H9 (cell line): ENCODE data around the gene GCK. TPM values are rescaled to one million over a fixed set of nuclear protein-coding genes. Genes with fewer than 3 reads are reported as not detected.

ENCODE experiments used
- DNase-seq: peaks from one replicate; pipeline ENCODE4 v3.0.0-alpha.2; 2017
- H2AFZ ChIP-seq: one replicate; pipeline ENCODE4 v1.6.1; 2013; ENCODE audit warnings: mild to moderate bottlenecking, low read length, control low read depth, moderate library complexity
- H2AK5ac ChIP-seq: 2 replicates; pipeline ENCODE4 v1.6.1; 2013; ENCODE audit warnings: low read length, control low read depth, mixed read lengths; ENCODE audit not compliant: insufficient read length
- H2BK120ac ChIP-seq: one replicate; pipeline ENCODE4 v1.6.1; 2013; ENCODE audit warnings: low read depth, mild to moderate bottlenecking, low read length, control low read depth, inconsistent platforms; ENCODE audit not compliant: poor library complexity, severe bottlenecking
- H2BK12ac ChIP-seq: 2 replicates; pipeline ENCODE4 v1.6.1; 2013; ENCODE audit warnings: low read length, control low read depth, mixed read lengths, low read depth; ENCODE audit not compliant: insufficient read length
- H2BK15ac ChIP-seq: 2 replicates; pipeline ENCODE4 v1.6.1; 2013; ENCODE audit warnings: low read depth, low read length, control low read depth
- H2BK20ac ChIP-seq: one replicate; pipeline ENCODE4 v1.6.1; 2013; ENCODE audit warnings: low read depth, mild to moderate bottlenecking, low read length, control low read depth, inconsistent platforms; ENCODE audit not compliant: poor library complexity, severe bottlenecking
- H2BK5ac ChIP-seq: 2 replicates; pipeline ENCODE4 v1.6.1; 2013; ENCODE audit warnings: low read length, control low read depth, mixed read lengths; ENCODE audit not compliant: insufficient read length
- H3K14ac ChIP-seq: 2 replicates; pipeline ENCODE4 v1.6.1; 2013; ENCODE audit warnings: low read length, control low read depth; ENCODE audit not compliant: insufficient read depth
- H3K18ac ChIP-seq: 2 replicates; pipeline ENCODE4 v1.6.1; 2013; ENCODE audit warnings: low read depth, mild to moderate bottlenecking, mixed read lengths, low read length, control low read depth; ENCODE audit not compliant: insufficient read length
- H3K23ac ChIP-seq: 2 replicates; pipeline ENCODE4 v1.6.1; 2013; ENCODE audit warnings: low read length, control low read depth, mixed read lengths, low read depth; ENCODE audit not compliant: insufficient read length
- H3K23me2 ChIP-seq: 2 replicates; pipeline ENCODE4 v1.6.1; 2013; ENCODE audit warnings: low read depth, mild to moderate bottlenecking, mixed read lengths, low read length, control low read depth; ENCODE audit not compliant: insufficient read length, poor library complexity, severe bottlenecking
- H3K27ac ChIP-seq: 2 replicates; pipeline ENCODE4 v1.5.1; 2013; ENCODE audit warnings: low read length, control low read depth, mixed read lengths, low read depth; ENCODE audit not compliant: insufficient read length
- H3K27me3 ChIP-seq: 2 replicates; pipeline ENCODE4 v1.6.1; 2013; ENCODE audit warnings: low read length, control low read depth, inconsistent platforms; ENCODE audit not compliant: insufficient read depth
- H3K4ac ChIP-seq: 2 replicates; pipeline ENCODE4 v1.6.1; 2013; ENCODE audit warnings: low read depth, mild to moderate bottlenecking, control low read depth, inconsistent platforms, low read length, moderate library complexity
- H3K4me1 ChIP-seq: 2 replicates; pipeline ENCODE4 v1.6.1; 2013; ENCODE audit warnings: low read length, control low read depth, inconsistent platforms; ENCODE audit not compliant: insufficient read depth
- H3K4me2 ChIP-seq: 2 replicates; pipeline ENCODE4 v1.6.1; 2013; ENCODE audit warnings: low read length, control low read depth, mixed read lengths; ENCODE audit not compliant: insufficient read length, insufficient read depth
- H3K56ac ChIP-seq: 2 replicates; pipeline ENCODE4 v1.6.1; 2013; ENCODE audit warnings: low read depth, mild to moderate bottlenecking, mixed read lengths, low read length, control low read depth; ENCODE audit not compliant: insufficient read length
- H3K79me1 ChIP-seq: 2 replicates; pipeline ENCODE4 v1.6.1; 2013; ENCODE audit warnings: low read depth, mild to moderate bottlenecking, moderate library complexity, low read length, control low read depth, inconsistent platforms; ENCODE audit not compliant: insufficient read depth, poor library complexity, severe bottlenecking
- H3K79me2 ChIP-seq: 2 replicates; pipeline ENCODE4 v1.6.1; 2013; ENCODE audit warnings: low read length, control low read depth, inconsistent platforms; ENCODE audit not compliant: insufficient read depth
- H3K9ac ChIP-seq: 2 replicates; pipeline ENCODE4 v1.6.1; 2013; ENCODE audit warnings: low read length, control low read depth, mixed read lengths; ENCODE audit not compliant: insufficient read length; ENCODE audit errors: extremely low read depth
- H3K9me3 ChIP-seq: one replicate; pipeline ENCODE4 v1.6.1; 2013; ENCODE audit warnings: low read depth, low read length, inconsistent platforms; ENCODE audit not compliant: control insufficient read depth
- H3T11ph ChIP-seq: one replicate; pipeline ENCODE4 v1.6.1; 2013; ENCODE audit warnings: mild to moderate bottlenecking, low read length, control low read depth, inconsistent platforms
- H4K20me1 ChIP-seq: one replicate; pipeline ENCODE4 v1.6.1; 2013; ENCODE audit not compliant: control insufficient read depth, insufficient read length, insufficient read depth
- H4K5ac ChIP-seq: 2 replicates; pipeline ENCODE4 v1.6.1; 2013; ENCODE audit warnings: low read depth, mild to moderate bottlenecking, mixed read lengths, low read length, control low read depth; ENCODE audit not compliant: insufficient read length
- H4K8ac ChIP-seq: replicated peaks from 2 replicates; pipeline ENCODE4 v1.6.1; 2013; ENCODE audit warnings: low read length, control low read depth, mixed read lengths, low read depth; ENCODE audit not compliant: insufficient read length
- H4K91ac ChIP-seq: 2 replicates; pipeline ENCODE4 v1.6.1; 2013; ENCODE audit warnings: low read depth, mild to moderate bottlenecking, moderate library complexity, mixed read lengths, low read length, control low read depth; ENCODE audit not compliant: insufficient read length
- H3K27ac Mint-ChIP-seq, 3 experiments: 2 replicates in 2 of 3; 3 replicates in 1 of 3; pipeline ENCODE4 v1.8.0; 2020 to 2021; ENCODE audit warnings: mixed read lengths in 3 of 3, mild to moderate bottlenecking in 1 of 3, moderate library complexity in 1 of 3
- H3K27me3 Mint-ChIP-seq: 2 replicates; pipeline ENCODE4 v1.8.0; 2021; ENCODE audit warnings: low read depth, mild to moderate bottlenecking, moderate library complexity, mixed read lengths
- H3K36me3 Mint-ChIP-seq, 3 experiments: 2 replicates in 2 of 3; 3 replicates in 1 of 3; pipeline ENCODE4 v1.8.0; 2020 to 2021; ENCODE audit warnings: low read depth in 3 of 3, mixed read lengths in 3 of 3; ENCODE audit not compliant: insufficient read depth in 1 of 3
- H3K4me1 Mint-ChIP-seq, 2 experiments: 2 replicates each; pipeline ENCODE4 v1.8.0; 2020; ENCODE audit warnings: mixed read lengths in 2 of 2
- H3K4me3 Mint-ChIP-seq, 2 experiments: 2 replicates in 1 of 2; 3 replicates in 1 of 2; pipeline ENCODE4 v1.8.0; 2020 to 2021; ENCODE audit warnings: mild to moderate bottlenecking in 2 of 2, mixed read lengths in 2 of 2, moderate library complexity in 1 of 2
- H3K9me3 Mint-ChIP-seq, 2 experiments: 2 replicates in 1 of 2; 3 replicates in 1 of 2; pipeline ENCODE4 v1.8.0; 2020; ENCODE audit warnings: mild to moderate bottlenecking in 2 of 2, mixed read lengths in 2 of 2, moderate library complexity in 1 of 2
- WGBS: extraction: QIAGEN DNeasy Blood & Tissue Kit; methylation state at CpG from one replicate; pipeline ENCODE4 v1.1.7; 2013; ENCODE audit warnings: missing lambda C conversion rate, low lambda C conversion rate, mixed read lengths; ENCODE audit not compliant: insufficient read length; ENCODE audit errors: extremely low coverage; 5-methylcytosine and 5-hydroxymethylcytosine counted together
- total RNA-seq: library from RNA; stranded (reverse); gene quantifications from 2 replicates; pipeline ENCODE4 v1.2.1, GENCODE V29; 2021
- TF ChIP-seq, protein P1 (sequence below): fragments of 200-600 bp; sonication (generic); conservative IDR thresholded peaks from 3 replicates; pipeline ENCODE4 v1.8.0; 2021; ENCODE audit warnings: antibody characterized with exemption, mild to moderate bottlenecking

GCK gene
- total RNA-seq, 1 experiment from 2014 or later = 0.98 TPM

DNA sequence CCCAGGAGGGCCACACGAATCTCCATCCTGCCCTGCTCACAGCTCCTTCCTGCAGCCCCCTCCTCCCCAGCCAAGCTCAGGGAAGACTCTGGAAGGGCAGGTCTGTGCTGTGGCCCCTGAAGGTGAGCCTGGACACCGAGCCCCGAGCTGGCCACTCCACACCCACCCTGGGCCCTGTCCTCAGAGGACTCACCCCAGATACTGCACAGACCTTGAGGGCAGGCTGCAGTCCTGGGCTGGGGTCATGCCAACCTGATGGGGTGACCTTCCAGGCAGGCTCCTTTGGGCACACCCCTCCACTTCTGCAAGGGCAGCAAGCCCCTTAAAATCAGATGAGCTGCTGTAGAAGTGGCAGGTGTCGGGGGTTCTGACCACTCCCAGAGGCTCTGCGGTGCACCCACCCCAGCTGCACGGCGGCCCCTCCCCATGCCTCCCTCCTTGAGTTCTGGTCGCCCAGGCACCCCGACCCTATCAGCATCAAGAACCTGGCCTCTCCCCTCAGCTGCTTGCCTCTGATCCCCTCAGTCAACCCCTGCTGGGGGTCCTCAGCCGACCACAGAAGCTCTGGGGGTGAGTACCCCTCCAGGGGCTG, 35.8 kb upstream of the GCK start:
- H3K4me2 ChIP-seq = no peak overlapping the region
- no peak overlapping the region for H3K4me3 Mint-ChIP-seq

More for the DNA sequence above, 35.8 kb upstream of the GCK start:
- DNase-seq = no peak
- H2BK120ac ChIP-seq = no peak overlapping the region
- H3K27ac ChIP-seq = no peak overlapping the region
- H4K20me1 ChIP-seq = no peaks in the 10 kb centered on the region
- Mint-ChIP-seq H3K27ac (no peak overlapping the region), H3K4me1 (peaks cover 15 to 28% of the 10 kb centered on the region in 2 experiments), H3K36me3 (no peaks in the 10 kb centered on the region), H3K9me3 (no peaks in the 10 kb centered on the region), H3K27me3 (no peaks in the 10 kb centered on the region; the same call in 1 of the 2 replicates)
- no peaks in the 10 kb centered on the region for H3K79me2 ChIP-seq
- TF ChIP-seq, protein P1, sequence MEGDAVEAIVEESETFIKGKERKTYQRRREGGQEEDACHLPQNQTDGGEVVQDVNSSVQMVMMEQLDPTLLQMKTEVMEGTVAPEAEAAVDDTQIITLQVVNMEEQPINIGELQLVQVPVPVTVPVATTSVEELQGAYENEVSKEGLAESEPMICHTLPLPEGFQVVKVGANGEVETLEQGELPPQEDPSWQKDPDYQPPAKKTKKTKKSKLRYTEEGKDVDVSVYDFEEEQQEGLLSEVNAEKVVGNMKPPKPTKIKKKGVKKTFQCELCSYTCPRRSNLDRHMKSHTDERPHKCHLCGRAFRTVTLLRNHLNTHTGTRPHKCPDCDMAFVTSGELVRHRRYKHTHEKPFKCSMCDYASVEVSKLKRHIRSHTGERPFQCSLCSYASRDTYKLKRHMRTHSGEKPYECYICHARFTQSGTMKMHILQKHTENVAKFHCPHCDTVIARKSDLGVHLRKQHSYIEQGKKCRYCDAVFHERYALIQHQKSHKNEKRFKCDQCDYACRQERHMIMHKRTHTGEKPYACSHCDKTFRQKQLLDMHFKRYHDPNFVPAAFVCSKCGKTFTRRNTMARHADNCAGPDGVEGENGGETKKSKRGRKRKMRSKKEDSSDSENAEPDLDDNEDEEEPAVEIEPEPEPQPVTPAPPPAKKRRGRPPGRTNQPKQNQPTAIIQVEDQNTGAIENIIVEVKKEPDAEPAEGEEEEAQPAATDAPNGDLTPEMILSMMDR = no peak
- no peak overlapping the region for H2BK5ac ChIP-seq
- H3K18ac ChIP-seq = no peak overlapping the region
- H2BK12ac ChIP-seq = no peak overlapping the region
- H3K14ac ChIP-seq = no peak overlapping the region
- no CpG with 5 or more reads among the region's 10 CpGs for WGBS
- no peak overlapping the region for H3K23ac ChIP-seq
- H4K8ac ChIP-seq = no peak overlapping the region
- no peak overlapping the region for H2AK5ac ChIP-seq
- H3K4me1 ChIP-seq = no peaks in the 10 kb centered on the region; the same call in 1 of the 2 replicates
- H3K27me3 ChIP-seq = no peaks in the 10 kb centered on the region
- H2BK15ac ChIP-seq = no peak overlapping the region
- no peak overlapping the region for H2AFZ ChIP-seq
- H3T11ph ChIP-seq = no peak overlapping the region
- H3K4ac ChIP-seq = no peak overlapping the region
- H3K23me2 ChIP-seq = no peaks in the 10 kb centered on the region
- no peak overlapping the region for H3K9ac ChIP-seq
- no peaks in the 10 kb centered on the region for H3K9me3 ChIP-seq
- H3K56ac ChIP-seq = no peak overlapping the region
- no peak overlapping the region for H4K5ac ChIP-seq
- H2BK20ac ChIP-seq = no peak overlapping the region
- no peak overlapping the region for H4K91ac ChIP-seq
- no peaks in the 10 kb centered on the region for H3K79me1 ChIP-seq
